ENCODE data around the gene SYNGAP1.

The SYNGAP1 gene

GRCh38 chr6:33380272-33380981 lies 39.4 kb upstream of the SYNGAP1 start:
- TF ChIP-seq ZFX (IDR thresholded peaks at IDR 0.05; ENCODE audit: borderline replicate concordance) (no peak), CTCF (IDR thresholded peaks at IDR 0.05) (no peak)

GRCh38 chr6:33383427-33384185 lies 36.3 kb upstream of the SYNGAP1 start:
- no peak overlapping the region for H3K27ac ChIP-seq
- TF ChIP-seq CTCF (IDR thresholded peaks at IDR 0.05): no peak
- TF ChIP-seq ZFX (IDR thresholded peaks at IDR 0.05; ENCODE audit: borderline replicate concordance): no peak

More at GRCh38 chr6:33380272-33380981, 39.4 kb upstream of the SYNGAP1 start:
- no peak overlapping the region for H3K27ac ChIP-seq

GRCh38 chr6:33384581-33385020 lies 35.3 kb upstream of the SYNGAP1 start:
- no peak overlapping the region for H3K27ac ChIP-seq
- peak; percentile 56 for TF ChIP-seq CTCF (IDR thresholded peaks at IDR 0.05)
- TF ChIP-seq ZFX (IDR thresholded peaks at IDR 0.05; ENCODE audit: borderline replicate concordance): no peak

- TF ChIP-seq CTCF (IDR thresholded peaks at IDR 0.05): no peak
- TF ChIP-seq ZFX (IDR thresholded peaks at IDR 0.05; ENCODE audit: borderline replicate concordance): no peak
- H3K27ac ChIP-seq: peak overlapping the region; percentile 91
Observed at GRCh38 chr6:33390173-33390572, 29.7 kb upstream of the SYNGAP1 start.

GRCh38 chr6:33390767-33391277 lies 29.0 kb upstream of the SYNGAP1 start:
- peak overlapping the region; percentile 91 for H3K27ac ChIP-seq
- TF ChIP-seq ZFX (IDR thresholded peaks at IDR 0.05; ENCODE audit: borderline replicate concordance) (no peak), CTCF (IDR thresholded peaks at IDR 0.05) (no peak)

GRCh38 chr6:33391278-33391921 lies 28.5 kb upstream of the SYNGAP1 start, which contains the start of gene KIFC1:
Gene KIFC1, plus strand, starts transcription at chr6:33391823. Its CDS starts 163 bp downstream, at chr6:33391986.
- H3K27ac ChIP-seq: peak within 1 kb of the TSS; percentile 91
- TF ChIP-seq ZFX (IDR thresholded peaks at IDR 0.05; ENCODE audit: borderline replicate concordance) (no peak), CTCF (IDR thresholded peaks at IDR 0.05) (peak; percentile 99)

All from 22Rv1 (cell line).